UCSD-AML1 (cell line): ENCODE data around the gene GAB3.
"Not testable (repeated sequence)": the region's sequence is repeated elsewhere in the genome, so short reads cannot be mapped to it uniquely, and the experiment has no call there.

Source experiments
- DNase-seq: peaks from one replicate; lab custom pipeline; 2025; ENCODE audit not compliant: unreplicated experiment; lab: John Stamatoyannopoulos, UW

GAB3 gene

DNA sequence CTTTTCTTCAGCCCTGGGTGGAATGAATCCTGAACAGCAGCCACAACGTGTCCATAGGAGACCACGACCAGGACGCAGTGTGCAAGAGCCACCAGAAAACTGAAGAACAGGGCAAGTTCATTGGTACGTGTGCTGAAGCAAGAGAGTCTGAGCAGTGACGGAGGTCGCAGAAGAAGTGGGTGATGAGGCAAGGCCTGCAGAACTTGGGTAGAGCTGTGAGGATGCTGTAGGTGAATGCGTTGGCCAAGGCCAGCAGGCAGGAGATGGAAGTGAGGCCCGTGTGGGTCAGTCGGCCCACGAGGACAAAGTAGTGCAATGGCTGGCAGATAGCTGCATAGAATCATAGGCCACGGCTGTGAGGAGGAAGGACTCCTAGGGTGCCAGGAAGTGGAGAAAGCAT lies 91.9 kb downstream of the GAB3 start:
- DNase-seq = no peak

- DNase-seq = no peak
These were observed 92.7 kb downstream of the GAB3 start for GRCh38 chrX:154658187-154658586.

DNA sequence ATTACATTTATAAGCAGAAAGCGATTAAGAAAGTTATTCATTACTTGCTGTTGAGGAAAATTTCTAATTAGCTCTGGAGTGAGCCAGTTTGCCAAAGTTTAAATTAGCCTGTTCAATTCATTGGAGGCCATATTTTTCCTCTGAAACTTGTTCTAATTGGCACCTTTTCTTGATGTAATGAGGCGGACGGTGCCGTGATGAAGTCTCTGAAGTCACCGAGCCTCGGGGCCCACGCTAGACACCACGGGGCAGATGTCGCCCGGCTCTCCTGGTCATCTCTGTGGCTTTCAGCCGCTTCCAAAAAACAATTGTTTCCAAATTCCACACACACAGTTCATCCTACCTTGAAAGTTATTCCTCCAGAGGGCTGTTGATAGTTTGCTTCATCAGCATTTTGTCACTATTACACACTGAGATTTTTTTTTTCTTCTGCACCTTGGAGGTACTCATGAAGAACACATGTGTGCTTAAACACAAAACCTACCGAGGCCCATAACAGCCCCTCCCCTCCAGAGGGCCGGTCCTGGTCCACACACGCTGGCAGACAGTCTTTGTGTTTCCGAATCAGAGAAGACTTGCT lies 93.6 kb downstream of the GAB3 start:
- no peak for DNase-seq

DNA sequence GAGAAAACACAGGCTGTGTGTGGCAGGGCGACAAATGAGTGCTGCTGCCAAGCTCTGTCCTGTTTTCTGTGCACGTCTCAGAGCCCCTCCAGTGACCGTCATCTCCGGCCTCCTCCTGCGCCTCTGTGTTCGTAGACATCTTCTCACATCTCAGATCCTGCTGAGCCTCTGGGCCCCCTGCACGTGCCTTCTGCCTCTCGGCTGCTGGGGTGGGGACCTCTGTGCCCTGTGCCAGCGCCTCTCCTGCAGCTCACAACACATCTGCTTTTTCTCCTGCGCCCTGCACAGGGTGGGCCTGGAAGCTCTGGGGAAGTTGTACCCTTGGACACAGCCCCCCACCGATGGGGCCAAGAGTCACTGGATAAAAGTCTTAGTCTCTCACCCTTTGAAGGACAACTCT lies 95.1 kb downstream of the GAB3 start:
- DNase-seq = no peak

- no peak for DNase-seq
These were observed 95.5 kb downstream of the GAB3 start for GRCh38 chrX:154655346-154655745.

DNA sequence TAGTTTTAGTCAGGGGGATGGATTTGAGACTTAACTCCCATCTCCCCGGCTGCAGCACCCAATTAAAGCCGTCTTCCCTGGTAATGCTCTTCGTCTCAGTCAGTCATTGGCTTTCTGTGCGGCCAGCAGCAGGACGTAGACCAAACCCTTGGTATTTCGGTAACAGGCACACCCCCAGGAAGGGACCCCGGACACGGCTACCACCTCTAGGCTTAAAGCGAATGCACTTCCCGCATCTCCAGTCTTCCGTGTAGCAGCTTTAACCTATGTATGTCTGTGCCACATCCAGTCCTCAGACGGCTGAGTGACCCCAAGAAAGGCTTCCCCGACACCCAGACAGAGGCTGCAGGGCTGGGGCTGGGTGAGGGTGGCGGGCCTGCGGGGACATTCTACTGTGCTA lies 96.0 kb downstream of the GAB3 start:
- DNase-seq = no peak

DNA sequence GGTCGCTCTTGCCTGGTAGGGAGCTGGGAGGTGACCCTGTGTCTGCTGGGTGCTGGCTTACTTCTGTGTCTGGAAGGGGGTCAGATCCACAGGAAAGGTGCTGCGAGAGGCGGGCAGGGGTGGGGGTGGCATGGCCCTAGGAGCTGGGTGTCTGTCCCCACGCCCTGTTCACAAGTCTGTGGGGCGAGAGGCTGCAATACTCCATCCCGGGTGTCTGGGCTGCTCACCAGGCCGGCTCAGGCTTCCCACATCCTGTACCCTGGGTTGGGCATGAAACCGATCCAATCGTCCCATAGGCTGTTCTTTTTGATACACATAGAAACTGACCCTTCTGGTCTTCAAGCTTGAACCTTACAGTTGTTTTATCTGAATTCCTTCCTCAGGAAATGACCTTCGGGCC lies 96.5 kb downstream of the GAB3 start:
- no peak for DNase-seq

- DNase-seq = not testable (repeated sequence)
These were observed 97.5 kb downstream of the GAB3 start, which contains the start of gene CTAG2 for GRCh38 chrX:154653413-154653812. TSS of gene CTAG2 (minus strand) at chrX:154653579. CDS start at chrX:154653515, 64 bp downstream.

- DNase-seq = no peak
These were observed 97.9 kb downstream of the GAB3 start for GRCh38 chrX:154653048-154653401.

- DNase-seq = no peak
These were observed 98.4 kb downstream of the GAB3 start for GRCh38 chrX:154652311-154653047.

GRCh38 chrX:154650221-154650510 lies 100.7 kb downstream of the GAB3 start:
- no peak for DNase-seq

DNA sequence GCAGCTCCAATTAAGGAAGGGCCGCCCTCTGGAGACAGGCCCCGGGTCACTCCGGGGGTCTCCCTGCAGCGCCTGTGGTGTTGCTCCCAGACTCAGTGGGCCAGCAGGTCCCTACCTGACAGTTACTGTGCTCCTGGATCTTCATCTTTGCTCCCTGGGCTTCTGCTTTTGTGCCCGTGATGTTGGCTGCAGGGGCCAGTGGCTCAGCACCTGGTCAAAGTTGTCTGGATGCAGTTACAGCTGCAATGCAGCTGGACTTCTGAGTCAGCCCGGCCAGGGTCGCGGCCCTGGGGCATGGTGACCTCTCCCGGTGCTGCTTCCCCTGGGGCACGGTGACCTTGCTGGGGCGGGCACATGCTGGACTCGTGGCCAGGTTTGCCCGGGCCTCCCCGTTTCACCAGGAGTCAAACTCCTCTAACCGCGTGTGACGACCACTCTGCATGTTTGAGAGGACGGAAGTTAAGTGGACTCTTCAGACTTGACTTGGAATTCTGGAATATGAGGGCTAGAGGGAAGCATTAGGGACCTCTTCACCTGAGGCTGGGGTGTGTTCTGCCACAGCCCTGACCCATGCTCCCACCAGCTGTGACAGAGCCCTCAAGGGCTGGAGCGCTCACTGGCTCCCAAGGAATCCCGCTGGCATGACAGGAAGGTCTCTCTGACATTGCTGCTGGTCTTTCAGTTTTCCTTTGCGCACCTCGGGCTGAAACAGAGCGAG lies 101.2 kb downstream of the GAB3 start:
- no peak for DNase-seq

- no peak for DNase-seq
These were observed 101.9 kb downstream of the GAB3 start for GRCh38 chrX:154648931-154649330.

GRCh38 chrX:154645745-154646378 lies 105.0 kb downstream of the GAB3 start:
- not testable (repeated sequence) for DNase-seq

- not testable (repeated sequence) for DNase-seq
These were observed 107.2 kb downstream of the GAB3 start for GRCh38 chrX:154643708-154644107.

GRCh38 chrX:154641740-154642139 lies 109.1 kb downstream of the GAB3 start:
- DNase-seq = not testable (repeated sequence)

- DNase-seq = not testable (repeated sequence)
These were observed 117.2 kb downstream of the GAB3 start for GRCh38 chrX:154633661-154634060.

GRCh38 chrX:154630949-154631348 lies 119.9 kb downstream of the GAB3 start:
- not testable (repeated sequence) for DNase-seq

DNA sequence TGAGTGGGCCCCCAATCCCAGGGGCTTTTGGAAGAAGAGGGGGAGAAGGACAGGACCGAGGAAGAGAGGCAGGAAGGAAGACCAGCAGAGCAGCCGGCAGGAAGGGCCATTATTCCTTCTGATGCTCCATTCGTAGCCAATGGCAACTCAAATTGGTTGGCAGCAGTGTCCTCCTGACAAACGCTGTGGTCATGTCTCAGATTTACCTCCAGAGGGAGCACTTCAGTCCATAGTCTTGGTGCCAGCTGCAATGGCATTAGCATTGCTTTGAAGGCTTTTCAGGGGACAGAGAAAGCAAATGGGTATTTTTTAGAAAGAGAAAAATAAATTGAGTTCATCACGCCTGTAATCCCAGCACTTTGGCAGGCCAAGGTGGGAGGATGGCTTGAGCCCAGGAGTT lies 121.9 kb downstream of the GAB3 start:
- not testable (repeated sequence) for DNase-seq
